SK-N-SH treated with all-trans-retinoic acid at 6 μM for 48 hours (cell line): ENCODE measurements around the gene LMBR1.

Experiments
- ATAC-seq: fragments of 200-7000 bp; cut with Tn5 transposase; 3 replicates; pipeline ENCODE4 v1.9.1; 2020; ENCODE audit warnings: mild to moderate bottlenecking, moderate library complexity
- ARNTL ChIP-seq: fragments of 450-650 bp; formaldehyde crosslinking; IDR thresholded peaks from 2 replicates; pipeline ENCODE4 v1.5.0; 2020; ENCODE audit warnings: low read depth, mild to moderate bottlenecking, moderate library complexity, borderline replicate concordance
- BACH2 ChIP-seq: fragments of 250-450 bp; sonication (Bioruptor Pico); IDR thresholded peaks from 2 replicates; pipeline ENCODE4 v1.9.0; 2021; ENCODE audit warnings: mild to moderate bottlenecking, borderline replicate concordance
- CSDC2 ChIP-seq: fragments of 250-450 bp; sonication (Bioruptor Pico); IDR thresholded peaks from 2 replicates; pipeline ENCODE4 v1.5.0; 2020; ENCODE audit warnings: mild to moderate bottlenecking, moderate library complexity
- ESRRG ChIP-seq: fragments of 250-450 bp; sonication (Bioruptor Pico); IDR thresholded peaks from 2 replicates; pipeline ENCODE4 v1.6.1; 2021; ENCODE audit warnings: mild to moderate bottlenecking
- GLIS3 ChIP-seq: fragments of 250-450 bp; sonication (Bioruptor Pico); IDR thresholded peaks from 2 replicates; pipeline ENCODE4 v1.5.0; 2020; ENCODE audit warnings: mild to moderate bottlenecking, moderate library complexity
- ISL1 ChIP-seq: fragments of 250-450 bp; sonication (Bioruptor Pico); IDR thresholded peaks from 2 replicates; pipeline ENCODE4 v2.1.2; 2022; ENCODE audit warnings: mild to moderate bottlenecking, moderate library complexity
- OSR1 ChIP-seq: fragments of 250-450 bp; sonication (Bioruptor Pico); IDR thresholded peaks from 2 replicates; pipeline ENCODE4 v1.8.0; 2022; ENCODE audit warnings: moderate library complexity, mild to moderate bottlenecking, inconsistent platforms
- PPARA ChIP-seq: fragments of 250-450 bp; sonication (Bioruptor Pico); IDR thresholded peaks from 2 replicates; pipeline ENCODE4 v1.5.0; 2020; ENCODE audit warnings: mild to moderate bottlenecking, borderline replicate concordance
- RARB ChIP-seq: fragments of 250-450 bp; sonication (Bioruptor Pico); IDR thresholded peaks from 2 replicates; pipeline ENCODE4 v1.8.0; 2021; ENCODE audit warnings: mild to moderate bottlenecking, moderate library complexity
- SNAI2 ChIP-seq: fragments of 250-450 bp; sonication (Bioruptor Pico); IDR thresholded peaks from 2 replicates; pipeline ENCODE4 v1.5.0; 2020; ENCODE audit warnings: mild to moderate bottlenecking, moderate library complexity
- TCF4 ChIP-seq: fragments of 250-450 bp; sonication (Bioruptor Pico); IDR thresholded peaks from 2 replicates; pipeline ENCODE4 v1.8.0; 2021; ENCODE audit warnings: mild to moderate bottlenecking, moderate library complexity, borderline replicate concordance
- TOX ChIP-seq: fragments of 250-450 bp; sonication (Bioruptor Pico); IDR thresholded peaks from 2 replicates; pipeline ENCODE4 v1.8.0; 2021; ENCODE audit warnings: mild to moderate bottlenecking, moderate library complexity, borderline replicate concordance
- ZC3H10 ChIP-seq: fragments of 250-450 bp; sonication (Bioruptor Pico); IDR thresholded peaks from 2 replicates; pipeline ENCODE4 v1.5.1; 2021; ENCODE audit warnings: mild to moderate bottlenecking, moderate library complexity
- ZFP3 ChIP-seq: fragments of 250-450 bp; sonication (Bioruptor Pico); IDR thresholded peaks from 2 replicates; pipeline ENCODE4 v1.5.0; 2020; ENCODE audit warnings: mild to moderate bottlenecking, moderate library complexity
- ZFP30 ChIP-seq: fragments of 450-650 bp; formaldehyde crosslinking; IDR thresholded peaks from 2 replicates; pipeline ENCODE4 v1.5.0; 2022; ENCODE audit warnings: mild to moderate bottlenecking, moderate library complexity
- ZNF70 ChIP-seq: fragments of 450-650 bp; formaldehyde crosslinking; IDR thresholded peaks from 2 replicates; pipeline ENCODE4 v1.5.0; 2020; ENCODE audit warnings: mild to moderate bottlenecking, moderate library complexity
- ZNF8 ChIP-seq: fragments of 450-650 bp; formaldehyde crosslinking; IDR thresholded peaks from 2 replicates; pipeline ENCODE4 v1.5.0; 2020; ENCODE audit warnings: mild to moderate bottlenecking, moderate library complexity
- TF ChIP-seq, protein P1 (sequence below): fragments of 250-450 bp; sonication (Bioruptor Pico); IDR thresholded peaks from 2 replicates; pipeline ENCODE4 v1.8.0; 2020; ENCODE audit warnings: mild to moderate bottlenecking, moderate library complexity, borderline replicate concordance
- TF ChIP-seq, protein P2 (sequence below): fragments of 250-450 bp; sonication (Bioruptor Pico); IDR thresholded peaks from 2 replicates; pipeline ENCODE4 v1.8.0; 2021; ENCODE audit warnings: low read depth, mild to moderate bottlenecking, moderate library complexity, borderline replicate concordance
- TF ChIP-seq, protein P3 (sequence below): fragments of 250-450 bp; sonication (Bioruptor Pico); IDR thresholded peaks from 2 replicates; pipeline ENCODE4 v1.5.1; 2021; ENCODE audit warnings: mild to moderate bottlenecking, moderate library complexity
- TF ChIP-seq, protein P4 (sequence below): fragments of 250-450 bp; sonication (Bioruptor Pico); IDR thresholded peaks from 2 replicates; pipeline ENCODE4 v1.5.0; 2020; ENCODE audit warnings: mild to moderate bottlenecking, moderate library complexity

The LMBR1 gene

DNA sequence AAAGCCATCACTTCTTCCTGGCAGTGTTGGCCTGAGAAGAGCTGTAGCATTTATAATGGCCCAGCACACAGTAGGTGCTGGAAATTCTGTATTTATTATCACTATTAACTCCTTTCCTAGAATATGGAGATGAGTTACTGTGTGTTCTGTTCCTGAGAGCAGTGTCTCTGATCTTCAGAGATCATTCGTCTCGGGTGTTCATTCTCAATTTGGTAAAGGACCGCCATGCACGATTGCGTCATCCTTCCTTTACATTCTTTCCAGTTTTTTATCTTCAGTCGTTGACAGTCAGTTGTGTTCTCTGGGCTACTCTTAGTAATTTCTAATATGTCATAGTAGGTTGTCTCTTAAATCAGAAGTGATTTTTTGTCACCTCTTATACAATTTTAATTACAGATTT is 233.8 kb downstream of the LMBR1 start:
- TF ChIP-seq ESRRG: no peak
- TF ChIP-seq OSR1: no peak
- no peak for TF ChIP-seq TCF4 (CRISPR knock-in tag)
- TF ChIP-seq GLIS3 (CRISPR knock-in tag): no peak
- TF ChIP-seq CSDC2 (CRISPR knock-in tag): no peak
- ATAC-seq: no peak

DNA sequence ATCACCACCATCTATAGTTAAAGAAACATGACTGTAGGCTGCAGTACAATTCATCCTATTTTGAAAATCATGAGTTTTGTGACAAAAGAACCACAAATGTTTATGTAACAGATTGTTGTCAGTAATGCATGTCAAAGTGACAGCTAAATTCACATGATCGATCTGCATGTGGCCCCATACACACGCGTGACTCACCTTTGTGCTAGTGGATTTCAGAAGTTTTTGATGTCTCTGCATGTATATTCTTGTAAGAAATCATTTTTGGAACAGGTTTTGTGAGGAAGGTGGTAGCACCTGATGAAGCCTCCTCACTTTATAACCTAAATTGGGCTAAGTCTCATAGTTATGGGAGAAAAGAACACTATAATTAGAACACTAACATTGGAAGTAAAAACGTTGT is 235.3 kb downstream of the LMBR1 start:
- TF ChIP-seq BACH2 (CRISPR knock-in tag): no peak
- TF ChIP-seq ZFP3 (CRISPR knock-in tag): no peak
- TF ChIP-seq TOX (CRISPR knock-in tag): no peak
- no peak for TF ChIP-seq ZFP30 (CRISPR knock-in tag)
- TF ChIP-seq ZC3H10 (CRISPR knock-in tag): no peak
- no peak for TF ChIP-seq SNAI2 (CRISPR knock-in tag)
- TF ChIP-seq RARB (CRISPR knock-in tag): no peak
- TF ChIP-seq CSDC2 (CRISPR knock-in tag): no peak
- no peak for TF ChIP-seq OSR1
- TF ChIP-seq, protein P1, sequence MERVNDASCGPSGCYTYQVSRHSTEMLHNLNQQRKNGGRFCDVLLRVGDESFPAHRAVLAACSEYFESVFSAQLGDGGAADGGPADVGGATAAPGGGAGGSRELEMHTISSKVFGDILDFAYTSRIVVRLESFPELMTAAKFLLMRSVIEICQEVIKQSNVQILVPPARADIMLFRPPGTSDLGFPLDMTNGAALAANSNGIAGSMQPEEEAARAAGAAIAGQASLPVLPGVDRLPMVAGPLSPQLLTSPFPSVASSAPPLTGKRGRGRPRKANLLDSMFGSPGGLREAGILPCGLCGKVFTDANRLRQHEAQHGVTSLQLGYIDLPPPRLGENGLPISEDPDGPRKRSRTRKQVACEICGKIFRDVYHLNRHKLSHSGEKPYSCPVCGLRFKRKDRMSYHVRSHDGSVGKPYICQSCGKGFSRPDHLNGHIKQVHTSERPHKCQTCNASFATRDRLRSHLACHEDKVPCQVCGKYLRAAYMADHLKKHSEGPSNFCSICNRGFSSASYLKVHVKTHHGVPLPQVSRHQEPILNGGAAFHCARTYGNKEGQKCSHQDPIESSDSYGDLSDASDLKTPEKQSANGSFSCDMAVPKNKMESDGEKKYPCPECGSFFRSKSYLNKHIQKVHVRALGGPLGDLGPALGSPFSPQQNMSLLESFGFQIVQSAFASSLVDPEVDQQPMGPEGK (CRISPR knock-in tag): no peak
- TF ChIP-seq, protein P2, sequence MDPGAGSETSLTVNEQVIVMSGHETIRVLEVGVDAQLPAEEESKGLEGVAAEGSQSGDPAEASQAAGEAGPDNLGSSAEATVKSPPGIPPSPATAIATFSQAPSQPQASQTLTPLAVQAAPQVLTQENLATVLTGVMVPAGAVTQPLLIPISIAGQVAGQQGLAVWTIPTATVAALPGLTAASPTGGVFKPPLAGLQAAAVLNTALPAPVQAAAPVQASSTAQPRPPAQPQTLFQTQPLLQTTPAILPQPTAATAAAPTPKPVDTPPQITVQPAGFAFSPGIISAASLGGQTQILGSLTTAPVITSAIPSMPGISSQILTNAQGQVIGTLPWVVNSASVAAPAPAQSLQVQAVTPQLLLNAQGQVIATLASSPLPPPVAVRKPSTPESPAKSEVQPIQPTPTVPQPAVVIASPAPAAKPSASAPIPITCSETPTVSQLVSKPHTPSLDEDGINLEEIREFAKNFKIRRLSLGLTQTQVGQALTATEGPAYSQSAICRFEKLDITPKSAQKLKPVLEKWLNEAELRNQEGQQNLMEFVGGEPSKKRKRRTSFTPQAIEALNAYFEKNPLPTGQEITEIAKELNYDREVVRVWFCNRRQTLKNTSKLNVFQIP (CRISPR knock-in tag): no peak
- no peak for TF ChIP-seq TCF4 (CRISPR knock-in tag)
- TF ChIP-seq, protein P3, sequence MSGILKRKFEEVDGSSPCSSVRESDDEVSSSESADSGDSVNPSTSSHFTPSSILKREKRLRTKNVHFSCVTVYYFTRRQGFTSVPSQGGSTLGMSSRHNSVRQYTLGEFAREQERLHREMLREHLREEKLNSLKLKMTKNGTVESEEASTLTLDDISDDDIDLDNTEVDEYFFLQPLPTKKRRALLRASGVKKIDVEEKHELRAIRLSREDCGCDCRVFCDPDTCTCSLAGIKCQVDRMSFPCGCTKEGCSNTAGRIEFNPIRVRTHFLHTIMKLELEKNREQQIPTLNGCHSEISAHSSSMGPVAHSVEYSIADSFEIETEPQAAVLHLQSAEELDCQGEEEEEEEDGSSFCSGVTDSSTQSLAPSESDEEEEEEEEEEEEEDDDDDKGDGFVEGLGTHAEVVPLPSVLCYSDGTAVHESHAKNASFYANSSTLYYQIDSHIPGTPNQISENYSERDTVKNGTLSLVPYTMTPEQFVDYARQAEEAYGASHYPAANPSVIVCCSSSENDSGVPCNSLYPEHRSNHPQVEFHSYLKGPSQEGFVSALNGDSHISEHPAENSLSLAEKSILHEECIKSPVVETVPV: no peak
- TF ChIP-seq, protein P4, sequence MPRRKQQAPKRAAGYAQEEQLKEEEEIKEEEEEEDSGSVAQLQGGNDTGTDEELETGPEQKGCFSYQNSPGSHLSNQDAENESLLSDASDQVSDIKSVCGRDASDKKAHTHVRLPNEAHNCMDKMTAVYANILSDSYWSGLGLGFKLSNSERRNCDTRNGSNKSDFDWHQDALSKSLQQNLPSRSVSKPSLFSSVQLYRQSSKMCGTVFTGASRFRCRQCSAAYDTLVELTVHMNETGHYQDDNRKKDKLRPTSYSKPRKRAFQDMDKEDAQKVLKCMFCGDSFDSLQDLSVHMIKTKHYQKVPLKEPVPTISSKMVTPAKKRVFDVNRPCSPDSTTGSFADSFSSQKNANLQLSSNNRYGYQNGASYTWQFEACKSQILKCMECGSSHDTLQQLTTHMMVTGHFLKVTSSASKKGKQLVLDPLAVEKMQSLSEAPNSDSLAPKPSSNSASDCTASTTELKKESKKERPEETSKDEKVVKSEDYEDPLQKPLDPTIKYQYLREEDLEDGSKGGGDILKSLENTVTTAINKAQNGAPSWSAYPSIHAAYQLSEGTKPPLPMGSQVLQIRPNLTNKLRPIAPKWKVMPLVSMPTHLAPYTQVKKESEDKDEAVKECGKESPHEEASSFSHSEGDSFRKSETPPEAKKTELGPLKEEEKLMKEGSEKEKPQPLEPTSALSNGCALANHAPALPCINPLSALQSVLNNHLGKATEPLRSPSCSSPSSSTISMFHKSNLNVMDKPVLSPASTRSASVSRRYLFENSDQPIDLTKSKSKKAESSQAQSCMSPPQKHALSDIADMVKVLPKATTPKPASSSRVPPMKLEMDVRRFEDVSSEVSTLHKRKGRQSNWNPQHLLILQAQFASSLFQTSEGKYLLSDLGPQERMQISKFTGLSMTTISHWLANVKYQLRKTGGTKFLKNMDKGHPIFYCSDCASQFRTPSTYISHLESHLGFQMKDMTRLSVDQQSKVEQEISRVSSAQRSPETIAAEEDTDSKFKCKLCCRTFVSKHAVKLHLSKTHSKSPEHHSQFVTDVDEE (CRISPR knock-in tag): no peak
- TF ChIP-seq ESRRG: no peak
- TF ChIP-seq ZNF70: no peak

DNA sequence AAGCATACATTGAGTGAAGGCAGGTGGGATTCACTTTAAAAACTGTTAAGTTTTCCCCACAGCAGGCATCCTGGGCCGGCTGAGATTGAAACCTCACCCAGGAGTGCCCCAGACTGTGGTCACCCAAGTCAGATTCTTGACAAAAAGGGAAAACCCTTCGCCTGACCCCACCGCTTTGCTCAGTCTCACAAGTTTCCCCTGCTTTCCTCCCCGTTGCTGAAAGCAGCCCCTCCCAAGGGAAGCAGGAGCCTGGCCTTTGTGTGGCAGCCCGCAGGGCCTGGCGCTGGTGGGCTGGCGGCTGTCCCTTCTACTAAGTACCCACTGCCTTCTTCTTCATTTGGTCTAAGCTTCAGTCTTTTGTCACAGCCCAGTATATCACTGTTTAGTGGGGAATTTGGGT is 236.4 kb downstream of the LMBR1 start:
- no peak for TF ChIP-seq OSR1
- no peak for TF ChIP-seq RARB (CRISPR knock-in tag)
- no peak for TF ChIP-seq ZNF8 (CRISPR knock-in tag)
- TF ChIP-seq CSDC2 (CRISPR knock-in tag): no peak
- TF ChIP-seq BACH2 (CRISPR knock-in tag): no peak

More for the DNA sequence above, 235.3 kb downstream of the LMBR1 start:
- no peak for ATAC-seq

DNA sequence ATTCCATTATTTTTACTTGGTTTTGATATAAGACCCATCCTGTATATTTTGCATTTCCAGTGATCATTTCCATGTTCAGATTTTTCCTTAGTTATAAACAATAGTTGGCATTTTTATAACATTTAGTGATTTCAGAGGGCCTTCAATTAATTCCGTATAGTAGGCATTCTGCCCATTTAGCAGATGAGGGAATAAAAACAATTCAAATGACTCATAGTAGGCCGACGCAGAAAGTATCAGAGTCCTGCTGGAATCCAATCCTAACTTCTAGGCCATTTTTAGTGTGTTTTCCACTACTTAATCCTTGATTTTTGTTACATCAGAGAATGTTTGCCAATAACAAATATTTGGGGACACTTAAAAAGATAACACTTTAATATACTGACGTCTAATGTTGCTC is 237.0 kb downstream of the LMBR1 start:
- ATAC-seq: no peak
- TF ChIP-seq, protein P2 (CRISPR knock-in tag): no peak
- no peak for TF ChIP-seq ZFP30 (CRISPR knock-in tag)
- TF ChIP-seq PPARA: no peak
- no peak for TF ChIP-seq ISL1 (CRISPR knock-in tag)
- TF ChIP-seq TCF4 (CRISPR knock-in tag): no peak
- TF ChIP-seq ZFP3 (CRISPR knock-in tag): no peak
- no peak for TF ChIP-seq RARB (CRISPR knock-in tag)
- TF ChIP-seq, protein P4 (CRISPR knock-in tag): no peak
- no peak for TF ChIP-seq ESRRG
- TF ChIP-seq ZNF70: no peak
- TF ChIP-seq, protein P1 (CRISPR knock-in tag): no peak
- no peak for TF ChIP-seq ZC3H10 (CRISPR knock-in tag)
- no peak for TF ChIP-seq BACH2 (CRISPR knock-in tag)
- no peak for TF ChIP-seq ZNF8 (CRISPR knock-in tag)
- TF ChIP-seq ARNTL (CRISPR knock-in tag): no peak
- TF ChIP-seq SNAI2 (CRISPR knock-in tag): no peak

More for the DNA sequence above, 236.4 kb downstream of the LMBR1 start:
- ATAC-seq: no peak
